HG03196 (cell line): ENCODE measurements around the gene CADM2.
"Not testable (repeated sequence)": the region's sequence is repeated elsewhere in the genome, so short reads cannot be mapped to it uniquely, and the experiment has no call there.

Source experiments
- ATAC-seq: cut with Tn5 transposase; IDR thresholded peaks from one replicate; pipeline ENCODE4 v1.9.1; 2021; ENCODE audit not compliant: unreplicated experiment

The CADM2 gene

DNA sequence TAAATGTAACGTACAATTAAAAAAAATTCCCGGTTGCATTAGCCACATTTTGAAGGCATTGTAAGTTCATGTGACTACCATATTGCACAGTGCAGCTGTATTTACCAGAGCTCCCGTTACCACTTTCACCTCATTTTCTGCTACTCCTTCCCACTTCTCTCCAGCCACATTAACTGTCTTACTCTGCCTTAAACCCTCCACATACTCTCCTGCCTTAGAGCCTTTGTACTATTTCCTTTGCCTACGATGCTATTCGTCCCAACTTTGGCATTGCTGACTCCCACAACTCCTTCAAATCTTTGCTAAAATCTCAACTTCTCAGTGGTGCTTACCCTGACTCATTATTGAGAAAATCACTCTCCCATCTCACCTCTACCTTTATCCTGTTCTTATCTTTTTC lies 115.2 kb downstream of the CADM2 start:
- ATAC-seq: no peak

DNA sequence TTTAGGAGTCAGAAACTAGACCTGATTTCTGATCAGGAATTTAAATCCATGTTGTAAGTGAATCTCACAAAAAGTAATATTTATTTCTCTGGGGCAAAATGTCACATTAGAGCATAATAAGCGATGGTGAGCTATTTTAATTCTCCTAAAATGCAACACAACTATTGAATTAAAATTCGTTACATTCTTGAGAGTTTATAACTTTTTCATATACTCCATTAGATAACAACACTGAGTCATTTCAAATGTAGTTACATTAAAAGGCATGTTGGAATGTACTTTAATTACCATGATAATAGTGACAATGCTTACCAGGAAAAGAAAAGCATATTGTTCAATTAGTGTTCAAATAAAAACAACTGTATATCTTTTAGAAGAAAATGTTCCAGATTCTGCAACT lies 116.9 kb downstream of the CADM2 start:
- ATAC-seq: no peak

- ATAC-seq: no peak
Observed at GRCh38 chr3:85077018-85077417, 118.2 kb downstream of the CADM2 start.

GRCh38 chr3:85081191-85081906 lies 122.6 kb downstream of the CADM2 start:
- no peak for ATAC-seq

GRCh38 chr3:85090495-85090894 lies 131.7 kb downstream of the CADM2 start:
- ATAC-seq: no peak

DNA sequence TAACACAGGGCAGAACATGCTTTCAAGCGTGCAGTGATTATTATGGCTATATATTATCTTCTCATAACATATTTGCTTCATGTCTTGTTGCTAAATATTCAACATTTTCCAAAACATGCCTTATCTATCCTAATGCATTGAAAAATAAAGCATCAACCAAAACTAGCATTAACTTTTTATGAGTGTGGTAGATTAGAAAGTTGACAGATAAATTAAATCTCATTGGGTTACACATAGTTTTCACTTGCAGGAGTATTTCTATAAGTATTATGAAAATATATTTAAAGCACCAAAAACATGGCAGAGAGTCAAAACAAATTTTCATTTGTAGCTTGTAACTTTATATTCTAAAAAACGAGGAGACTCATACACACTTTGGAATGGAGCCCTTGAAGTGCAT lies 141.5 kb downstream of the CADM2 start:
- ATAC-seq: no peak

DNA sequence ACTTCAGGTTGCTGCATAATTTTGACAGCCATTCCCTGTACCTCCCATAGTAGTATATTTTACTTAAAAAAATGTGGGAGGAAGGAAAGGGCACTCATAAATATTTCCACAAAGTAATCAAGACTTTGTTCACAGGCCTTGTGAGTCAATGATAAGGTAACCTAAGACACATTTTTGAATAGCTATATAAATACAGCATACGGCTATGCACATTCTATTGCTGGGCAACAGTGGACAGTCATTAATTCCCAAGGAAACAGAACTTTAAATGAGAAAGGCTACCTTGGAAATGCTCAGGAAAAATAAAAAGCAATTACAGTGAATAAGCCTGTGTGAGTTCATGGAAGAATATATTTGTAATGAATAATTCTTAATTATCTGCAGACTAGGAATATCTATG lies 144.0 kb downstream of the CADM2 start:
- no peak for ATAC-seq

GRCh38 chr3:85110393-85110792 lies 151.6 kb downstream of the CADM2 start:
- ATAC-seq: no peak

DNA sequence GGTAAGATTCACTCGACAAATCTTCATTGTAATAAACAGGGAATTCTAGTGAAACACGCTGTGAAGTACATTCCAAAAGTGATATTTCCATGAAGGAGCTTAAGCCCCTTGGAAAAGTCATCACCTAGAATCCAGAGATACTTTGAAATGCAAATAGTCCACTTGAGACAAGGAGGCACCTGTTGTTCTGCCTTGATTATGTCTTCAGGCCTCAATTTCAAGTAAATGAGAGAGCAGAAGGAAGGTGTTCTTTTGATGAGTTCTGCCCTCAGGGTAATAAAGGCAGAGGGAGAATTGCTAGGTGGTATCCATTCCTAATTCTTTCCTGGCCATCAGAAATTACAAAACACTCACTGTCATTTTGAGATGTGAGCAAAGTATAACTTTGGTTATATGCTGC lies 162.1 kb downstream of the CADM2 start:
- no peak for ATAC-seq

GRCh38 chr3:85132864-85133263 lies 174.1 kb downstream of the CADM2 start:
- not testable (repeated sequence) for ATAC-seq

GRCh38 chr3:85133691-85134420 lies 175.1 kb downstream of the CADM2 start:
- not testable (repeated sequence) for ATAC-seq

GRCh38 chr3:85142626-85143025 lies 183.8 kb downstream of the CADM2 start:
- no peak for ATAC-seq

- ATAC-seq: no peak
Observed at GRCh38 chr3:85148036-85148435, 189.2 kb downstream of the CADM2 start.

DNA sequence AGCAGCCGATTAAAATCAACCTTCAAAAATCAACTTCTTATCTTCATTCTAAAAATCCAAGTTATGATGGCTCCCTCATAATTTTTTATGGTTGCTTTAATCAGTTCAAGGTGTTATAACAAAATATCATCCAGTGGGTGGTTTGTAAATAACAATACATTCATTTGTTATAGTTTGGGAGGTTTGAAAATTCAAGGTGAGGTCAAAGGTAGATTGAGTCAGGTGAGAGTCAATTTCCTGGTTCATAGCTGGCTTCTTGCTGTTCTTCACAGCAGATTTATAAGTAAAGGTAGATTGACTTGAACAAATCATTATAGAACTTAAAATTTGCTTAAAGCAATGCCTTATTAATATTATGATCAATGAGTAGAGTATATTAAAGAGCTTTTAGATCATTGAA lies 192.8 kb downstream of the CADM2 start:
- ATAC-seq: no peak

GRCh38 chr3:85153279-85153678 lies 194.5 kb downstream of the CADM2 start:
- not testable (repeated sequence) for ATAC-seq

DNA sequence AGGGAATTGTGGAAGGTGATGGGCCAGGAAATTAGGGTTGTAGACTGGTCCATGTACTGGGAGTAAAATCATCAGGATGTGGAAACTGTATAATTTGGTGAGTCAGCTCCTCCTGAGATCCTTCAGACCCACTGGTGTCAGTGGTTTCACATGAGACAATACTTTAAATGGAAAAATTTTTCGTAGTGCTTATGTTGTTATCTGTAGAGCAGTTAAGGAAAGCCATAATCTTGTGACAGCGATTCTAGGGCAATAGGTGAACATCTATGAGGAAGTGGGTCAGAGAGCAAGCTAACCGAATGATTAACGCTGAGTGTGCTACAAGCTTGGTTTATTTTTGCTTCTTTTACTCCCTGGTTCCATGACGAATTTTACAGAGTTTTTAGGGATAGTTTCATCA lies 200.6 kb downstream of the CADM2 start:
- no peak for ATAC-seq

- no peak for ATAC-seq
Observed at GRCh38 chr3:85161544-85161943, 202.8 kb downstream of the CADM2 start.

GRCh38 chr3:85162905-85163304 lies 204.1 kb downstream of the CADM2 start:
- no peak for ATAC-seq

DNA sequence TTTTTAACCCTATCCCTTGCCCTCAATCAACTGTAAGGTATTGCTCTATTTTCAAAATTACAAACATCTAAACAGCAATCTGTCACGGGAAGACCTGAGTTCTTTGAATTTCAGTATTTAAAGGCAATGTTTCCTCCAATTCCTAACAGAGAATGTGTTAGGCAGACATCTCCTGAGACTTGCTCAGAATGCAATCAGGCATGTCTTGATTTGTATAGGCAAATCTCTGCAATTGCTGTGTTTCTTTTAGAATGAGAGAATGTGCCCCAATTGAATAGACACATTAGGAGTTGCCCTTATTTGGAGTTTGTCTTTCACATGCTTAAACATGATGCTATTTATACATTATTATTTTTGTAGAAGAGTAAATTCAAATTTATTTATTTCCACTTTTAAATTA lies 205.6 kb downstream of the CADM2 start:
- ATAC-seq: no peak

- ATAC-seq: no peak
Observed at GRCh38 chr3:85167576-85167975, 208.8 kb downstream of the CADM2 start.

- ATAC-seq: no peak
Observed at GRCh38 chr3:85170646-85171045, 211.9 kb downstream of the CADM2 start.

DNA sequence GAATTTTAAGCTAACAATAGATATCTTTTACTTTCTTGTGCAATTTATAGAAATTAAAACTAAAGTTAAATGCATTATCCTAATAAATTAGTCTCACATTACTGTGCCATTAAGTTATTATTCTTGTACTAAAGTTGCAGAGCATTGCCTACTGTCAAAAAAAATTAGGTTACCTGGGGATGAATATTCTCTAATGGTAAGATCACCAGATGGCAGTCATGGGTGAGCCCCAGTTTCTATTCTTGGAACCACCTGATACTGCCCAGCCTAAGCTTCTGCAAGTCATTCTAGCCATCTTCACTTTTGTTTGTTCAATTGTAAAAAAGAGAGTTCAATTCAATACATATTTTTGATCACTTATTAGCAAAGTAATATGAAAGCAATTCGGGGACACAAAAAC lies 213.2 kb downstream of the CADM2 start:
- no peak for ATAC-seq

GRCh38 chr3:85176799-85177198 lies 218.0 kb downstream of the CADM2 start:
- ATAC-seq: no peak
